Lung (tissue), 12 donors: ENCODE data around the gene MCF2L2. TPM values are rescaled to one million over a fixed set of nuclear protein-coding genes. Genes with fewer than 3 reads are reported as not detected.

Experiments used
- ATAC-seq: fragments of 200-7000 bp; cut with Tn5 transposase; one replicate; pipeline ENCODE4 v1.9.1; 2020; ENCODE audit warnings: moderate number of reproducible peaks; ENCODE audit not compliant: insufficient read depth, low FRiP score
- DNase-seq, 3 donors: peaks; one replicate each; pipeline ENCODE4 v3.0.0-alpha.2; 2013 to 2017
- H3K27ac ChIP-seq, 2 donors: one replicate each; pipeline ENCODE4 v1.5.1; 2013; ENCODE audit warnings: mild to moderate bottlenecking in 2 of 2, moderate library complexity in 2 of 2, control low read depth in 1 of 2, inconsistent platforms in 1 of 2, low read depth in 1 of 2, low read length in 1 of 2
- H3K27me3 ChIP-seq, 3 donors: one replicate each; pipeline ENCODE4 v1.5.1; 2013; ENCODE audit warnings: low read length in 2 of 3; ENCODE audit not compliant: control insufficient read depth in 3 of 3, insufficient read depth in 3 of 3
- H3K36me3 ChIP-seq, 4 donors: one replicate each; pipeline ENCODE4 v1.5.1; 2013; ENCODE audit warnings: low read length in 4 of 4, mild to moderate bottlenecking in 1 of 4, moderate library complexity in 1 of 4; ENCODE audit not compliant: control insufficient read depth in 4 of 4, insufficient read depth in 4 of 4
- H3K4me1 ChIP-seq, 5 donors: one replicate each; pipeline ENCODE4 v1.5.1; 2013; ENCODE audit warnings: low read length in 5 of 5, mild to moderate bottlenecking in 2 of 5, moderate library complexity in 1 of 5; ENCODE audit not compliant: control insufficient read depth in 5 of 5, insufficient read depth in 5 of 5
- H3K4me3 ChIP-seq: one replicate; pipeline ENCODE4 v1.5.1; 2013; ENCODE audit warnings: mild to moderate bottlenecking, control low read depth, moderate library complexity
- H3K9ac ChIP-seq, 2 donors: one replicate each; pipeline ENCODE4 v1.5.1; 2013; ENCODE audit warnings: low read length in 2 of 2, control low read depth in 1 of 2; ENCODE audit not compliant: insufficient read depth in 1 of 2
- H3K9me3 ChIP-seq, 4 donors: one replicate each; pipeline ENCODE4 v1.5.1; 2013; ENCODE audit warnings: low read length in 3 of 4, mild to moderate bottlenecking in 1 of 4, moderate library complexity in 1 of 4; ENCODE audit not compliant: control insufficient read depth in 4 of 4, insufficient read depth in 3 of 4
- CTCF ChIP-seq: IDR thresholded peaks from 2 replicates; pipeline ENCODE4 v1.5.1; 2012; ENCODE audit warnings: mild to moderate bottlenecking; ENCODE audit errors: control extremely low read depth, extremely low read depth
- WGBS, 2 donors: extraction: QIAGEN DNeasy Blood & Tissue Kit; methylation state at CpG; one replicate each; pipeline ENCODE4 v1.1.7; 2013; 5-methylcytosine and 5-hydroxymethylcytosine counted together
- polyA plus RNA-seq, 2 donors: library from polyadenylated mRNA; stranded (reverse); fragments of 200-250 nt; gene quantifications; one replicate each; pipeline ENCODE4 v1.2.1, GENCODE V29; 2013
- total RNA-seq, 2 donors: library from RNA; depleted of rRNA in 1 of 2; stranded (reverse); fragments of >200 nt in 1 of 2; gene quantifications; one replicate each; pipeline ENCODE4 v1.2.1, GENCODE V29; 2014 to 2021
- donor health status: control.
- donor health status: control.
- donor health status: Bipolar disorder and iron deficiency.
- donor health status: healthy.
- donor health status: DM: yes; HTN: yes; CAD: no.

The MCF2L2 gene
- total and polyA plus RNA-seq, 4 donors, result 0.26 to 1.7 (median 1.0) TPM

DNA sequence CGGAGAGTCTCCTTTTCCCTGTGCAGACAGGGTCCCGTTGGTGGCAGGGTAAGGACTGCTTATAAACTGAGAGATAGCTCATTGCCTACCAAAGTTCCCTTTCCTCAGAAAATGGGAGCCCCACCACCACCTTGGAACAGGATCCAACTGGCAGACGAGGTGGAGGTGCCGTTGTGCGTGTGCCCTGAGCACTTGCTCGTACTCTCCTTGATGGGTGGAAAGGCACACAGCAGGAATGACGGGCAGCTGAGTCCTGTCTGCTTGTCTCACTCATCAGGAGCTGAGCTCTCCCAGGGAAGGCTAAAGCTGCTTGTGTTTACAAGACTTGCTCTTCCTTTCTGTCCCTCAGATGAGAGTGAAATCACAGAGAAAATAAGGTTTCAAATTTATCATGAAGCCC is 114.7 kb downstream of the MCF2L2 start:
- H3K27me3 ChIP-seq, result no peaks in the 10 kb centered on the region
- no peaks in the 10 kb centered on the region for H3K9me3 ChIP-seq
- peak overlapping the region in 1 of 2 donors; percentile 49 for H3K27ac ChIP-seq
- no peak overlapping the region for H3K9ac ChIP-seq
- H3K4me3 ChIP-seq, result no peak overlapping the region
- 67 to 70% methylated on average over 7 of the region's 7 CpGs for WGBS, 2 donors
- no peak for DNase-seq
- no peaks in the 10 kb centered on the region for H3K36me3 ChIP-seq
- no peak for ATAC-seq
- peaks cover 0 to 3% (median 0%) of the 10 kb centered on the region in 5 donors for H3K4me1 ChIP-seq
- no peak for TF ChIP-seq CTCF

- ATAC-seq (no peak), DNase-seq (no peak)
- Histone ChIP-seq H3K4me1 (peaks cover 0 to 3% (median 0%) of the 10 kb centered on the region in 5 donors), H3K9me3 (no peaks in the 10 kb centered on the region), H3K4me3 (no peak overlapping the region), H3K36me3 (no peaks in the 10 kb centered on the region), H3K9ac (no peak overlapping the region), H3K27me3 (no peaks in the 10 kb centered on the region), H3K27ac (peak overlapping the region in 1 of 2 donors; percentile 49)
- no peak for TF ChIP-seq CTCF
- WGBS, 2 donors, result 53 to 75% methylated on average over 4 of the region's 4 CpGs
Measured at GRCh38 chr3:183313351-183313750, 115.1 kb downstream of the MCF2L2 start.

DNA sequence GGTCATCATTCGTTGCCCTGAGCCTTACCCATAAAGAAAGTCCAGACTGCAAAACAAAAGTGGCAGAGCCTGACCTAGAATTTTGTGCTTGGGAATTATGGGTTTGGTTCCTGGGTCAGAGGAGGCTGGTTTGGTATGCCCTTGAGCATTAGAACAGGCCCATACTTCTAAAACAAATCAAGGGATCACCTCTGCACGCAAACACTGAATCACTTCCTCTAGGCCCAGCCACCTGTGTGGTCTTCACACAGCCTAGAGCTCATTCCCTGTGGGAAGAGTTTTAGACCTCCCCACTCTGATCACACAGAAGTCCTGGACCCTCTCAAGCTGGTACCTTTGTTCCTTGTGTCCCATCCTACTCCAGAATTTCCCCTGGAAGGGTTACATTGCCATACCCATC is 116.0 kb downstream of the MCF2L2 start:
- no peak overlapping the region for H3K4me3 ChIP-seq
- TF ChIP-seq CTCF, result no peak
- H3K4me1 ChIP-seq, result peaks cover 0 to 3% (median 0%) of the 10 kb centered on the region in 5 donors
- H3K9me3 ChIP-seq, result no peaks in the 10 kb centered on the region
- no peak overlapping the region for H3K27ac ChIP-seq
- ATAC-seq, result no peak
- H3K36me3 ChIP-seq, result no peaks in the 10 kb centered on the region
- no peak for DNase-seq
- no peaks in the 10 kb centered on the region for H3K27me3 ChIP-seq
- 92 to 94% methylated on average over 2 of the region's 2 CpGs for WGBS, 2 donors
- no peak overlapping the region for H3K9ac ChIP-seq

DNA sequence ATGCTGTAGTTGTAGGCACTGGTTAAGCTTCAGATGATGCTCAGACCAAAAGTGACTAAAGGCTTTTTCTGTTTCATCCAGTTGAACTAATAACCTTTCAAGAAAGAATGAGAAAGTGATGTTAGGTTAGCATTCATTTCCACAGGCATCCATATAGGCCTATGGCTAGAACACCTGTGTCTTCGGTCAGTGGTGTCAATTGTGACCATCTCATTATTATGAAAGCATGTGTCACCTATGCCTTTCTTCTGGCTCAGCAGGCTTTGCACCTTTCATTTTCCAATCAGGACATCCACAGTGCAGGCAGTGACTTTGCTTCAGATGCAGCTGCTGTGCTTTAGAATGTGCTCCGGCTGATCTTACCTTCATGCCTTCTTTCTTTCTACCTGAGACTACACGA is 117.5 kb downstream of the MCF2L2 start:
- Histone ChIP-seq H3K36me3 (no peaks in the 10 kb centered on the region), H3K4me1 (peaks cover 0 to 6% (median 3%) of the 10 kb centered on the region in 5 donors), H3K4me3 (no peak overlapping the region), H3K27me3 (no peaks in the 10 kb centered on the region), H3K9me3 (no peaks in the 10 kb centered on the region), H3K9ac (no peak overlapping the region), H3K27ac (no peak overlapping the region)
- 96 to 97% methylated on average over 3 of the region's 3 CpGs for WGBS, 2 donors
- no peak for TF ChIP-seq CTCF
- no peak for DNase-seq
- no peak for ATAC-seq
